SK-N-SH treated with all-trans-retinoic acid at 6 μM for 48 hours (cell line): Measurements from ENCODE around the gene PRKAR1B.

Source experiments
- ATAC-seq: fragments of 200-7000 bp; cut with Tn5 transposase; 3 replicates; pipeline ENCODE4 v1.9.1; 2020; ENCODE audit warnings: mild to moderate bottlenecking, moderate library complexity
- ARNTL ChIP-seq: fragments of 450-650 bp; formaldehyde crosslinking; IDR thresholded peaks from 2 replicates; pipeline ENCODE4 v1.5.0; 2020; ENCODE audit warnings: low read depth, mild to moderate bottlenecking, moderate library complexity, borderline replicate concordance
- BACH2 ChIP-seq: fragments of 250-450 bp; sonication (Bioruptor Pico); IDR thresholded peaks from 2 replicates; pipeline ENCODE4 v1.9.0; 2021; ENCODE audit warnings: mild to moderate bottlenecking, borderline replicate concordance
- CSDC2 ChIP-seq: fragments of 250-450 bp; sonication (Bioruptor Pico); IDR thresholded peaks from 2 replicates; pipeline ENCODE4 v1.5.0; 2020; ENCODE audit warnings: mild to moderate bottlenecking, moderate library complexity
- ESRRG ChIP-seq: fragments of 250-450 bp; sonication (Bioruptor Pico); IDR thresholded peaks from 2 replicates; pipeline ENCODE4 v1.6.1; 2021; ENCODE audit warnings: mild to moderate bottlenecking
- GLIS3 ChIP-seq: fragments of 250-450 bp; sonication (Bioruptor Pico); IDR thresholded peaks from 2 replicates; pipeline ENCODE4 v1.5.0; 2020; ENCODE audit warnings: mild to moderate bottlenecking, moderate library complexity
- ISL1 ChIP-seq: fragments of 250-450 bp; sonication (Bioruptor Pico); IDR thresholded peaks from 2 replicates; pipeline ENCODE4 v2.1.2; 2022; ENCODE audit warnings: mild to moderate bottlenecking, moderate library complexity
- OSR1 ChIP-seq: fragments of 250-450 bp; sonication (Bioruptor Pico); IDR thresholded peaks from 2 replicates; pipeline ENCODE4 v1.8.0; 2022; ENCODE audit warnings: moderate library complexity, mild to moderate bottlenecking, inconsistent platforms
- RARB ChIP-seq: fragments of 250-450 bp; sonication (Bioruptor Pico); IDR thresholded peaks from 2 replicates; pipeline ENCODE4 v1.8.0; 2021; ENCODE audit warnings: mild to moderate bottlenecking, moderate library complexity
- SNAI2 ChIP-seq: fragments of 250-450 bp; sonication (Bioruptor Pico); IDR thresholded peaks from 2 replicates; pipeline ENCODE4 v1.5.0; 2020; ENCODE audit warnings: mild to moderate bottlenecking, moderate library complexity
- TCF4 ChIP-seq: fragments of 250-450 bp; sonication (Bioruptor Pico); IDR thresholded peaks from 2 replicates; pipeline ENCODE4 v1.8.0; 2021; ENCODE audit warnings: mild to moderate bottlenecking, moderate library complexity, borderline replicate concordance
- TOX ChIP-seq: fragments of 250-450 bp; sonication (Bioruptor Pico); IDR thresholded peaks from 2 replicates; pipeline ENCODE4 v1.8.0; 2021; ENCODE audit warnings: mild to moderate bottlenecking, moderate library complexity, borderline replicate concordance
- ZC3H10 ChIP-seq: fragments of 250-450 bp; sonication (Bioruptor Pico); IDR thresholded peaks from 2 replicates; pipeline ENCODE4 v1.5.1; 2021; ENCODE audit warnings: mild to moderate bottlenecking, moderate library complexity
- ZFP3 ChIP-seq: fragments of 250-450 bp; sonication (Bioruptor Pico); IDR thresholded peaks from 2 replicates; pipeline ENCODE4 v1.5.0; 2020; ENCODE audit warnings: mild to moderate bottlenecking, moderate library complexity
- ZFP30 ChIP-seq: fragments of 450-650 bp; formaldehyde crosslinking; IDR thresholded peaks from 2 replicates; pipeline ENCODE4 v1.5.0; 2022; ENCODE audit warnings: mild to moderate bottlenecking, moderate library complexity
- ZNF70 ChIP-seq: fragments of 450-650 bp; formaldehyde crosslinking; IDR thresholded peaks from 2 replicates; pipeline ENCODE4 v1.5.0; 2020; ENCODE audit warnings: mild to moderate bottlenecking, moderate library complexity
- ZNF8 ChIP-seq: fragments of 450-650 bp; formaldehyde crosslinking; IDR thresholded peaks from 2 replicates; pipeline ENCODE4 v1.5.0; 2020; ENCODE audit warnings: mild to moderate bottlenecking, moderate library complexity
- TF ChIP-seq, protein P1 (sequence below): fragments of 250-450 bp; sonication (Bioruptor Pico); IDR thresholded peaks from 2 replicates; pipeline ENCODE4 v1.5.1; 2020; ENCODE audit warnings: low read depth, mild to moderate bottlenecking, moderate library complexity
- TF ChIP-seq, protein P2 (sequence below): fragments of 250-450 bp; sonication (Bioruptor Pico); IDR thresholded peaks from 2 replicates; pipeline ENCODE4 v1.5.1; 2021; ENCODE audit warnings: mild to moderate bottlenecking, moderate library complexity
- TF ChIP-seq, protein P3 (sequence below): fragments of 250-450 bp; sonication (Bioruptor Pico); IDR thresholded peaks from 2 replicates; pipeline ENCODE4 v1.5.0; 2020; ENCODE audit warnings: mild to moderate bottlenecking, moderate library complexity
- TF ChIP-seq, protein P4 (sequence below): fragments of 250-450 bp; sonication (Bioruptor Pico); IDR thresholded peaks from 2 replicates; pipeline ENCODE4 v1.8.0; 2021; ENCODE audit warnings: low read depth, mild to moderate bottlenecking, moderate library complexity, borderline replicate concordance
- TF ChIP-seq, protein P5 (sequence below): fragments of 250-450 bp; sonication (Bioruptor Pico); IDR thresholded peaks from 2 replicates; pipeline ENCODE4 v1.8.0; 2020; ENCODE audit warnings: mild to moderate bottlenecking, moderate library complexity, borderline replicate concordance

PRKAR1B gene

DNA sequence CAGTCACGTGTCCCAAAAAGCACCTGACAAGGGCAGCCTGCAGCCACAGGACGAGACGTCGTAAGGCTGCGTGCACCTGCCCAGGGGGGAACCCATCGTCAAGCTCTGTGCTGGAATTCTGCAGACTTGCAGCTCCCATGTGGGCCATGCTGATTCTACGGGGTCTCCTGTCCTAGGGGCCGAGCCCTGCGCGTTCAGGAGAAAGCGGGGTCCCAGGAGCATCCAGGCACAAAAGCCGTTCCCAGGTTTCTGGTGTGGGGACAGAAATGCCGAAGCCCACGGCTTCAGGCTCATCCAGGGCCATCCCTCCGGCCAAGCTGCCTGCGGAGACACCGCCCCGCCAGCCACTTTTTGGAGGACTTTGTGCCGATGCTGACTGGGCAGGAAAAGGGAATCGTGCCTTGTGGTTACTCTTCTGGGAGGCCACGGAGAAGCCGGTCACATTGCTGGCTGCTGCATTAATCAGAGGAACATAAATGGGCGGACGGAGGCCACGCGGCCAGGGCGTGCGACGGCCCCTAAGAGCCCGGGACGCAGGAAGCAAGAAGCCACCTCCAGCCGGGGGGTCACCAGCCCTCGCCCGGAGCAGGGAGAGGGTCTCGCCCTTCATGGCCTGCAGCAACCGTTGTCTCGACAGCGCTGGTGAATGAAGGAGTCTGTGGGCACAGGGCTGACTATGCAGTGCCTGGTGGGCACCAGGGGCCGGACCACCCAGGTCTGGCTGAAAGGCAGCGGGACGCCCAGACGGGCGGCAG is 144.8 kb downstream of the PRKAR1B start:
- TF ChIP-seq CSDC2, result no peak
- no peak for TF ChIP-seq BACH2 (CRISPR knock-in tag)
- no peak for TF ChIP-seq TCF4 (CRISPR knock-in tag)
- TF ChIP-seq ESRRG (CRISPR knock-in tag), result no peak
- no peak for TF ChIP-seq TOX (CRISPR knock-in tag)
- no peak for TF ChIP-seq ZFP3 (CRISPR knock-in tag)
- no peak for TF ChIP-seq ISL1
- no peak for TF ChIP-seq RARB (CRISPR knock-in tag)
- no peak for TF ChIP-seq ZNF70
- no peak for TF ChIP-seq SNAI2 (CRISPR knock-in tag)
- TF ChIP-seq, protein P1, sequence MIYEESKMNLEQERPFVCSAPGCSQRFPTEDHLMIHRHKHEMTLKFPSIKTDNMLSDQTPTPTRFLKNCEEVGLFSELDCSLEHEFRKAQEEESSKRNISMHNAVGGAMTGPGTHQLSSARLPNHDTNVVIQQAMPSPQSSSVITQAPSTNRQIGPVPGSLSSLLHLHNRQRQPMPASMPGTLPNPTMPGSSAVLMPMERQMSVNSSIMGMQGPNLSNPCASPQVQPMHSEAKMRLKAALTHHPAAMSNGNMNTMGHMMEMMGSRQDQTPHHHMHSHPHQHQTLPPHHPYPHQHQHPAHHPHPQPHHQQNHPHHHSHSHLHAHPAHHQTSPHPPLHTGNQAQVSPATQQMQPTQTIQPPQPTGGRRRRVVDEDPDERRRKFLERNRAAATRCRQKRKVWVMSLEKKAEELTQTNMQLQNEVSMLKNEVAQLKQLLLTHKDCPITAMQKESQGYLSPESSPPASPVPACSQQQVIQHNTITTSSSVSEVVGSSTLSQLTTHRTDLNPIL (CRISPR knock-in tag), result no peak
- no peak for TF ChIP-seq ARNTL
- no peak for TF ChIP-seq GLIS3 (CRISPR knock-in tag)
- no peak for TF ChIP-seq ZC3H10 (CRISPR knock-in tag)
- TF ChIP-seq, protein P2, sequence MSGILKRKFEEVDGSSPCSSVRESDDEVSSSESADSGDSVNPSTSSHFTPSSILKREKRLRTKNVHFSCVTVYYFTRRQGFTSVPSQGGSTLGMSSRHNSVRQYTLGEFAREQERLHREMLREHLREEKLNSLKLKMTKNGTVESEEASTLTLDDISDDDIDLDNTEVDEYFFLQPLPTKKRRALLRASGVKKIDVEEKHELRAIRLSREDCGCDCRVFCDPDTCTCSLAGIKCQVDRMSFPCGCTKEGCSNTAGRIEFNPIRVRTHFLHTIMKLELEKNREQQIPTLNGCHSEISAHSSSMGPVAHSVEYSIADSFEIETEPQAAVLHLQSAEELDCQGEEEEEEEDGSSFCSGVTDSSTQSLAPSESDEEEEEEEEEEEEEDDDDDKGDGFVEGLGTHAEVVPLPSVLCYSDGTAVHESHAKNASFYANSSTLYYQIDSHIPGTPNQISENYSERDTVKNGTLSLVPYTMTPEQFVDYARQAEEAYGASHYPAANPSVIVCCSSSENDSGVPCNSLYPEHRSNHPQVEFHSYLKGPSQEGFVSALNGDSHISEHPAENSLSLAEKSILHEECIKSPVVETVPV (CRISPR knock-in tag), result no peak
- no peak for TF ChIP-seq OSR1 (CRISPR knock-in tag)
- TF ChIP-seq, protein P3, sequence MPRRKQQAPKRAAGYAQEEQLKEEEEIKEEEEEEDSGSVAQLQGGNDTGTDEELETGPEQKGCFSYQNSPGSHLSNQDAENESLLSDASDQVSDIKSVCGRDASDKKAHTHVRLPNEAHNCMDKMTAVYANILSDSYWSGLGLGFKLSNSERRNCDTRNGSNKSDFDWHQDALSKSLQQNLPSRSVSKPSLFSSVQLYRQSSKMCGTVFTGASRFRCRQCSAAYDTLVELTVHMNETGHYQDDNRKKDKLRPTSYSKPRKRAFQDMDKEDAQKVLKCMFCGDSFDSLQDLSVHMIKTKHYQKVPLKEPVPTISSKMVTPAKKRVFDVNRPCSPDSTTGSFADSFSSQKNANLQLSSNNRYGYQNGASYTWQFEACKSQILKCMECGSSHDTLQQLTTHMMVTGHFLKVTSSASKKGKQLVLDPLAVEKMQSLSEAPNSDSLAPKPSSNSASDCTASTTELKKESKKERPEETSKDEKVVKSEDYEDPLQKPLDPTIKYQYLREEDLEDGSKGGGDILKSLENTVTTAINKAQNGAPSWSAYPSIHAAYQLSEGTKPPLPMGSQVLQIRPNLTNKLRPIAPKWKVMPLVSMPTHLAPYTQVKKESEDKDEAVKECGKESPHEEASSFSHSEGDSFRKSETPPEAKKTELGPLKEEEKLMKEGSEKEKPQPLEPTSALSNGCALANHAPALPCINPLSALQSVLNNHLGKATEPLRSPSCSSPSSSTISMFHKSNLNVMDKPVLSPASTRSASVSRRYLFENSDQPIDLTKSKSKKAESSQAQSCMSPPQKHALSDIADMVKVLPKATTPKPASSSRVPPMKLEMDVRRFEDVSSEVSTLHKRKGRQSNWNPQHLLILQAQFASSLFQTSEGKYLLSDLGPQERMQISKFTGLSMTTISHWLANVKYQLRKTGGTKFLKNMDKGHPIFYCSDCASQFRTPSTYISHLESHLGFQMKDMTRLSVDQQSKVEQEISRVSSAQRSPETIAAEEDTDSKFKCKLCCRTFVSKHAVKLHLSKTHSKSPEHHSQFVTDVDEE (CRISPR knock-in tag), result no peak
- no peak for TF ChIP-seq ZFP30 (CRISPR knock-in tag)
- no peak for ATAC-seq

DNA sequence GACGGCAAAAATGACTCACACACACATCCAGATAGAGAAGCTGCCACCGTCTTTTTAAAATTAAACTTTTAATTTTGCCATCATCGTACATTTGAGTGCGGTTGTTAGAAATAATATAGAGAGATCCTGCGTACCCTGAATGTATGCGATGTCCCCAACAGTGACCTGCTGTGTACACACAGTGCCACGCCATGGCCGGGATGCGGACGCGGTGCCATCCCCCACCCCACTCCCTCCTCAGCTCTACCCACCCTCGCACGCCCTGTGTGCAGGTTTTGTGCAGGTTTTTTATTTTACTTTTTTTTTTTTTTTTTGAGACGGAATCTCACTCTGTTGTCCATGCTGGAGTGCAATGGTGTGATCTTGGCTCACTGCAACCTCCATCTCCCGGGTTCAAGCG is 148.7 kb downstream of the PRKAR1B start:
- TF ChIP-seq ZNF70, result no peak
- TF ChIP-seq, protein P4, sequence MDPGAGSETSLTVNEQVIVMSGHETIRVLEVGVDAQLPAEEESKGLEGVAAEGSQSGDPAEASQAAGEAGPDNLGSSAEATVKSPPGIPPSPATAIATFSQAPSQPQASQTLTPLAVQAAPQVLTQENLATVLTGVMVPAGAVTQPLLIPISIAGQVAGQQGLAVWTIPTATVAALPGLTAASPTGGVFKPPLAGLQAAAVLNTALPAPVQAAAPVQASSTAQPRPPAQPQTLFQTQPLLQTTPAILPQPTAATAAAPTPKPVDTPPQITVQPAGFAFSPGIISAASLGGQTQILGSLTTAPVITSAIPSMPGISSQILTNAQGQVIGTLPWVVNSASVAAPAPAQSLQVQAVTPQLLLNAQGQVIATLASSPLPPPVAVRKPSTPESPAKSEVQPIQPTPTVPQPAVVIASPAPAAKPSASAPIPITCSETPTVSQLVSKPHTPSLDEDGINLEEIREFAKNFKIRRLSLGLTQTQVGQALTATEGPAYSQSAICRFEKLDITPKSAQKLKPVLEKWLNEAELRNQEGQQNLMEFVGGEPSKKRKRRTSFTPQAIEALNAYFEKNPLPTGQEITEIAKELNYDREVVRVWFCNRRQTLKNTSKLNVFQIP, result no peak
- no peak for TF ChIP-seq TCF4 (CRISPR knock-in tag)
- TF ChIP-seq BACH2 (CRISPR knock-in tag), result no peak
- no peak for TF ChIP-seq ESRRG (CRISPR knock-in tag)
- TF ChIP-seq ZFP3 (CRISPR knock-in tag), result no peak
- no peak for TF ChIP-seq GLIS3 (CRISPR knock-in tag)
- no peak for TF ChIP-seq CSDC2
- no peak for TF ChIP-seq TOX (CRISPR knock-in tag)
- no peak for TF ChIP-seq SNAI2 (CRISPR knock-in tag)
- ATAC-seq, result no peak

DNA sequence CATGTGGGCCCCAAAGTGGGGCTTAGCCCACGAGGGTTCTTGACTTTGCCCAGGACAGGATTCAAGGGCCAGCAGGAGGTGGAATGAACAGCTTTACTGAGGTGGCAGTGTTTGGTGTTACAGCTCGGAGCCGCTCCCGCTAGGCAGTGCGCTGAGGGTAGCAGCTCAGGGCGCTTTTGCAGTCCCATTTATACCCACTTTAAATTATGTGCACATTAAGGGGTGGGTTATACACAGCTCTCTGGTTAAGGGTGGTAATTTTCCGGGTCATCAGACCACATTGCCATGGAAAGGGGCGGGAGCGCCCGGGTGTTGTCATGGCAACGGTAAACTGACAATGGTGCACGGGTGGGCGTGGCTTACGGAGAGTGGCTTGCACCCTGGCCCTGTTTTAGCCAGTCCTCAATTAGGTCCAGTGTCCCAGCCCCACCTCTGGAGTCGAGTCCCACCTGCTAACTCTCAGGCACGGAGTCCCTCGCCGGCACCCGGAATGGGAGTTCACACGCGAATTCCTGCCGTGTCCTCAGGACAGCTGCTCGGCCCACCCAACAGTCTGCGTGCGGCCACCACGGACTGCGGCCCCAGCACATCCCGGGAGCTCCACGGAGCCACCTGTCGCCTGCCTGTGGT is 149.2 kb downstream of the PRKAR1B start:
- no peak for TF ChIP-seq ZNF8 (CRISPR knock-in tag)
- no peak for TF ChIP-seq ZFP30 (CRISPR knock-in tag)
- TF ChIP-seq, protein P4, result no peak
- TF ChIP-seq ZFP3 (CRISPR knock-in tag), result no peak
- TF ChIP-seq, protein P5, sequence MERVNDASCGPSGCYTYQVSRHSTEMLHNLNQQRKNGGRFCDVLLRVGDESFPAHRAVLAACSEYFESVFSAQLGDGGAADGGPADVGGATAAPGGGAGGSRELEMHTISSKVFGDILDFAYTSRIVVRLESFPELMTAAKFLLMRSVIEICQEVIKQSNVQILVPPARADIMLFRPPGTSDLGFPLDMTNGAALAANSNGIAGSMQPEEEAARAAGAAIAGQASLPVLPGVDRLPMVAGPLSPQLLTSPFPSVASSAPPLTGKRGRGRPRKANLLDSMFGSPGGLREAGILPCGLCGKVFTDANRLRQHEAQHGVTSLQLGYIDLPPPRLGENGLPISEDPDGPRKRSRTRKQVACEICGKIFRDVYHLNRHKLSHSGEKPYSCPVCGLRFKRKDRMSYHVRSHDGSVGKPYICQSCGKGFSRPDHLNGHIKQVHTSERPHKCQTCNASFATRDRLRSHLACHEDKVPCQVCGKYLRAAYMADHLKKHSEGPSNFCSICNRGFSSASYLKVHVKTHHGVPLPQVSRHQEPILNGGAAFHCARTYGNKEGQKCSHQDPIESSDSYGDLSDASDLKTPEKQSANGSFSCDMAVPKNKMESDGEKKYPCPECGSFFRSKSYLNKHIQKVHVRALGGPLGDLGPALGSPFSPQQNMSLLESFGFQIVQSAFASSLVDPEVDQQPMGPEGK (CRISPR knock-in tag), result no peak
- TF ChIP-seq, protein P1 (CRISPR knock-in tag), result no peak
- no peak for TF ChIP-seq RARB (CRISPR knock-in tag)
- no peak for ATAC-seq
